ENCODE data around the gene SIL1. TPM values are rescaled to one million over a fixed set of nuclear protein-coding genes. Genes with fewer than 3 reads are reported as not detected.

Gene SIL1
- total and polyA plus RNA-seq, 9 of the 15 experiments (the other 6 are each of a cell fraction or from before 2014, with no cell fraction given): 1.3 to 30.5 (median 18.1) TPM

DNA sequence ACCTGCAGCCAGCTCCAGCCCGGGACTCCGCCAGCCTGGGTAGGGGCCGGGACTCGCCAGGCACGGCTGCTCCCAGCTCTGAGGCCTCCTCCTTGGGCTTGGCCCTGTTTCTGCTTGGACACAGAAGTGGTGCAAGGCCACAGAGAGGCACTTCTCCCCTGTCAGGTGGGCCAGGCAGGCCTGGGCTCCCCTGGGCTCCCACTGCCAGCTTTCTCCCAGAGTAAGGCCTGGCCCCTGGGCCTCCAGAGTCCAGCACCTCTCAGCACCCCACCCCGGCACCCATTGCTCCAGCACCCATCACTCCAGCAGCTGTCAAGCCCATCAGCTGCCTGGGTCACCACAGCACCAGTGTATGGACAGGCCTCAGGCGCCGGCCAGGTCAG lies 251.9 kb downstream of the SIL1 start:
- FAIRE-seq (no peak), DNase-seq (ENCODE audit: extremely low read depth in 1 of 4, low spot score in 3 of 4) (no peak), ATAC-seq (no peak)
- H3K4me2 ChIP-seq (ENCODE audit: insufficient read depth, low read length): no peak overlapping the region
- POLR2A ChIA-PET: interaction anchor here (0.5 to 2.0 kb wide), 4 partner anchors 10 to 403 kb away, joined by 3 to 5 read pairs (median 4); partner anchors contain the start of gene ETF1
- H3K9ac ChIP-seq (ENCODE audit: insufficient read depth in 1 of 2, low read depth in 2 of 2, low read length in 2 of 2): no peak overlapping the region; a peak in 1 of 4 replicates
- H3K9me3 ChIP-seq (replicated peaks; ENCODE audit: control insufficient read depth, insufficient read depth, low read depth, low read length): no peaks in the 10 kb centered on the region
- H3K27me3 ChIP-seq (ENCODE audit: control insufficient read depth in 2 of 2, insufficient read depth in 2 of 2, low read length in 2 of 2): no peaks in the 10 kb centered on the region
- H4K20me1 ChIP-seq (replicated peaks; ENCODE audit: control insufficient read depth, insufficient read depth, low read length): no peaks in the 10 kb centered on the region
- peaks cover 0 to 22% of the 10 kb centered on the region in 2 experiments; a peak in 1 of 5 replicates for H3K4me1 ChIP-seq (replicated peaks in 1 of 2; ENCODE audit: control insufficient read depth in 2 of 2, insufficient read depth in 2 of 2, low read length in 2 of 2)
- H3K36me3 ChIP-seq (ENCODE audit: control insufficient read depth, insufficient read depth, low read length): peaks cover 4% of the 10 kb centered on the region; the same call in 2 of the 3 replicates
- WGBS (ENCODE audit: insufficient coverage, low coverage, missing lambda C conversion rate): 94% methylated on average over 4 of the region's 8 CpGs
- intact Hi-C loops (cut with micrococcal nuclease) (no loop called here), in situ Hi-C loops (cut with MboI) (no loop called here)
- H3K79me2 ChIP-seq (ENCODE audit: control insufficient read depth, insufficient read depth, low read length): no peaks in the 10 kb centered on the region
- no peak overlapping the region for H3K4me3 ChIP-seq
- BruUV-seq (replicated peaks): no TSS peak
- no peak overlapping the region for H3K27ac ChIP-seq (ENCODE audit: extremely low read depth, low read depth, low read length)
- CTCF ChIA-PET (ENCODE audit: low intra/inter-chr PET ratio): no interaction called here
- peaks cover 2% of the 10 kb centered on the region for H3K9me1 ChIP-seq (ENCODE audit: control insufficient read depth, insufficient read depth, low read length)
- H2AFZ ChIP-seq (ENCODE audit: low read depth, low read length): no peak overlapping the region
- no peak for TF ChIP-seq FOXM1 (IDR thresholded peaks at IDR 0.05; ENCODE audit: low read depth)
- TF ChIP-seq FOXM1 (CRISPR knock-in tag; IDR thresholded peaks at IDR 0.05; ENCODE audit: low read depth): no peak
- TF ChIP-seq ZNF778 (CRISPR knock-in tag; IDR thresholded peaks at IDR 0.05): no peak
- TF ChIP-seq, protein P1, sequence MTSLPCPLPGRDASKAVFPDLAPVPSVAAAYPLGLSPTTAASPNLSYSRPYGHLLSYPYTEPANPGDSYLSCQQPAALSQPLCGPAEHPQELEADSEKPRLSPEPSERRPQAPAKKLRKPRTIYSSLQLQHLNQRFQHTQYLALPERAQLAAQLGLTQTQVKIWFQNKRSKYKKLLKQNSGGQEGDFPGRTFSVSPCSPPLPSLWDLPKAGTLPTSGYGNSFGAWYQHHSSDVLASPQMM (CRISPR knock-in tag; IDR thresholded peaks at IDR 0.05): no peak
- no peak for TF ChIP-seq ZNF354B (CRISPR knock-in tag; IDR thresholded peaks at IDR 0.05)
- no peak for TF ChIP-seq KDM1A (IDR thresholded peaks at IDR 0.05)
- TF ChIP-seq SP1 (CRISPR knock-in tag; IDR thresholded peaks at IDR 0.05): no peak
- TF ChIP-seq MCM2 (IDR thresholded peaks at IDR 0.05; ENCODE audit: low read depth): no peak
- no peak for TF ChIP-seq NR3C1 (CRISPR knock-in tag; IDR thresholded peaks at IDR 0.05)
- TF ChIP-seq WHSC1 (IDR thresholded peaks at IDR 0.05; ENCODE audit: low read length): no peak
- no peak for TF ChIP-seq ZBTB17 (CRISPR knock-in tag; IDR thresholded peaks at IDR 0.05)
- no peak for TF ChIP-seq PHF20 (IDR thresholded peaks at IDR 0.05; ENCODE audit: partially characterized antibody)
- TF ChIP-seq MYC (IDR thresholded peaks at IDR 0.05; ENCODE audit: low read depth, low read length): no peak
- TF ChIP-seq MYC (CRISPR knock-in tag; IDR thresholded peaks at IDR 0.05; ENCODE audit: borderline replicate concordance, low read depth): no peak
- no peak for TF ChIP-seq ETS2 (tag; IDR thresholded peaks at IDR 0.05; ENCODE audit: borderline replicate concordance, poor library complexity, severe bottlenecking)
- no peak for TF ChIP-seq CHCHD3 (CRISPR knock-in tag; IDR thresholded peaks at IDR 0.05)
- no peak for TF ChIP-seq FOXK1 (CRISPR knock-in tag; IDR thresholded peaks at IDR 0.05; ENCODE audit: borderline replicate concordance)
- TF ChIP-seq, protein P2, sequence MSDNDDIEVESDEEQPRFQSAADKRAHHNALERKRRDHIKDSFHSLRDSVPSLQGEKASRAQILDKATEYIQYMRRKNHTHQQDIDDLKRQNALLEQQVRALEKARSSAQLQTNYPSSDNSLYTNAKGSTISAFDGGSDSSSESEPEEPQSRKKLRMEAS (CRISPR knock-in tag; IDR thresholded peaks at IDR 0.05): no peak
- TF ChIP-seq, protein P3, sequence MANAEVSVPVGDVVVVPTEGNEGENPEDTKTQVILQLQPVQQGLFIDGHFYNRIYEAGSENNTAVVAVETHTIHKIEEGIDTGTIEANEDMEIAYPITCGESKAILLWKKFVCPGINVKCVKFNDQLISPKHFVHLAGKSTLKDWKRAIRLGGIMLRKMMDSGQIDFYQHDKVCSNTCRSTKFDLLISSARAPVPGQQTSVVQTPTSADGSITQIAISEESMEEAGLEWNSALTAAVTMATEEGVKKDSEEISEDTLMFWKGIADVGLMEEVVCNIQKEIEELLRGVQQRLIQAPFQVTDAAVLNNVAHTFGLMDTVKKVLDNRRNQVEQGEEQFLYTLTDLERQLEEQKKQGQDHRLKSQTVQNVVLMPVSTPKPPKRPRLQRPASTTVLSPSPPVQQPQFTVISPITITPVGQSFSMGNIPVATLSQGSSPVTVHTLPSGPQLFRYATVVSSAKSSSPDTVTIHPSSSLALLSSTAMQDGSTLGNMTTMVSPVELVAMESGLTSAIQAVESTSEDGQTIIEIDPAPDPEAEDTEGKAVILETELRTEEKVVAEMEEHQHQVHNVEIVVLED (CRISPR knock-in tag; IDR thresholded peaks at IDR 0.05): no peak
- TF ChIP-seq GATA2 (CRISPR knock-in tag; IDR thresholded peaks at IDR 0.05): no peak
- TF ChIP-seq ETV6 (IDR thresholded peaks at IDR 0.05; ENCODE audit: borderline replicate concordance in 1 of 2, low read depth in 2 of 2, low read length in 1 of 2): no peak
- TF ChIP-seq ETV6 (CRISPR knock-in tag; IDR thresholded peaks at IDR 0.05; ENCODE audit: borderline replicate concordance): no peak
- TF ChIP-seq, protein P4, sequence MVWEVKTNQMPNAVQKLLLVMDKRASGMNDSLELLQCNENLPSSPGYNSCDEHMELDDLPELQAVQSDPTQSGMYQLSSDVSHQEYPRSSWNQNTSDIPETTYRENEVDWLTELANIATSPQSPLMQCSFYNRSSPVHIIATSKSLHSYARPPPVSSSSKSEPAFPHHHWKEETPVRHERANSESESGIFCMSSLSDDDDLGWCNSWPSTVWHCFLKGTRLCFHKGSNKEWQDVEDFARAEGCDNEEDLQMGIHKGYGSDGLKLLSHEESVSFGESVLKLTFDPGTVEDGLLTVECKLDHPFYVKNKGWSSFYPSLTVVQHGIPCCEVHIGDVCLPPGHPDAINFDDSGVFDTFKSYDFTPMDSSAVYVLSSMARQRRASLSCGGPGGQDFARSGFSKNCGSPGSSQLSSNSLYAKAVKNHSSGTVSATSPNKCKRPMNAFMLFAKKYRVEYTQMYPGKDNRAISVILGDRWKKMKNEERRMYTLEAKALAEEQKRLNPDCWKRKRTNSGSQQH (CRISPR knock-in tag; IDR thresholded peaks at IDR 0.05): no peak
